Type B pancreatic cell (in vitro differentiated cells): ENCODE data around the gene MAPK6. TPM values are rescaled to one million over a fixed set of nuclear protein-coding genes. Genes with fewer than 3 reads are reported as not detected.

Experiments used
- DNase-seq: peaks from one replicate; pipeline ENCODE4 v3.0.0; 2021; ENCODE audit warnings: mixed read lengths; ENCODE audit not compliant: unreplicated experiment; ENCODE audit errors: extremely low spot score
- H3K27ac Mint-ChIP-seq: 2 replicates; pipeline ENCODE4 v1.8.0; 2021; ENCODE audit warnings: mild to moderate bottlenecking, mixed read lengths
- H3K27me3 Mint-ChIP-seq: 2 replicates; pipeline ENCODE4 v1.8.0; 2021; ENCODE audit warnings: mixed read lengths
- H3K36me3 Mint-ChIP-seq: 2 replicates; pipeline ENCODE4 v1.8.0; 2021; ENCODE audit warnings: mixed read lengths
- H3K4me1 Mint-ChIP-seq: one replicate; pipeline ENCODE4 v1.8.0; 2021; ENCODE audit warnings: mixed read lengths; ENCODE audit not compliant: unreplicated experiment
- H3K4me3 Mint-ChIP-seq: 2 replicates; pipeline ENCODE4 v1.8.0; 2021; ENCODE audit warnings: mild to moderate bottlenecking, mixed read lengths
- H3K9me3 Mint-ChIP-seq: 2 replicates; pipeline ENCODE4 v1.8.0; 2021; ENCODE audit warnings: mixed read lengths
- total RNA-seq: library from RNA; stranded (reverse); gene quantifications from 2 replicates; pipeline ENCODE4 v1.2.1, GENCODE V29; 2021; ENCODE audit warnings: low replicate concordance
- TF ChIP-seq, protein P1 (sequence below): fragments of 200-600 bp; sonication (generic); conservative IDR thresholded peaks from 2 replicates; pipeline ENCODE4 v1.5.0; 2021; ENCODE audit warnings: antibody characterized with exemption, mild to moderate bottlenecking

MAPK6 gene
- total RNA-seq, 1 donor from 2014 or later: 56.6 TPM

DNA sequence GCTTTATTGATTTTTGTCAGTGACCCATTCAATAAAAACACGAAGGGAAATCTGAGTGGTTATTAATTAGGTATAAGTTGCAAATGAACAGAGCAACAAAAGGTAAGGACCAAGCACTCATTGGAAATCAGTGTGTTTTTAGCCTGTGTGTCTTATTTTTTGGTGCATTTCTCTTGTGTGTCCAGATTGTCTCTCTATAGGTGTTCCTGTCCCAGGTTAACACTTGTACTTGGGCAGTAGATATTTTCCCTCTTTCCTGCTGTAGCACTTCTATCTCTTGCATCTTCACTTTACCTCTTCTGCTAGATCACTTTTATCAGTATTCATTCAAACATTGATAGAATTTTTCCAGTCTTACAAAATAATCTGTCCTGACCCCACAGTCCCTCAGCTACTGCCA, 37.0 kb downstream of the MAPK6 start:
- DNase-seq: no peak
- no peak overlapping the region for H3K4me3 Mint-ChIP-seq
- H3K36me3 Mint-ChIP-seq: peaks cover 33% of the 10 kb centered on the region
- TF ChIP-seq, protein P1, sequence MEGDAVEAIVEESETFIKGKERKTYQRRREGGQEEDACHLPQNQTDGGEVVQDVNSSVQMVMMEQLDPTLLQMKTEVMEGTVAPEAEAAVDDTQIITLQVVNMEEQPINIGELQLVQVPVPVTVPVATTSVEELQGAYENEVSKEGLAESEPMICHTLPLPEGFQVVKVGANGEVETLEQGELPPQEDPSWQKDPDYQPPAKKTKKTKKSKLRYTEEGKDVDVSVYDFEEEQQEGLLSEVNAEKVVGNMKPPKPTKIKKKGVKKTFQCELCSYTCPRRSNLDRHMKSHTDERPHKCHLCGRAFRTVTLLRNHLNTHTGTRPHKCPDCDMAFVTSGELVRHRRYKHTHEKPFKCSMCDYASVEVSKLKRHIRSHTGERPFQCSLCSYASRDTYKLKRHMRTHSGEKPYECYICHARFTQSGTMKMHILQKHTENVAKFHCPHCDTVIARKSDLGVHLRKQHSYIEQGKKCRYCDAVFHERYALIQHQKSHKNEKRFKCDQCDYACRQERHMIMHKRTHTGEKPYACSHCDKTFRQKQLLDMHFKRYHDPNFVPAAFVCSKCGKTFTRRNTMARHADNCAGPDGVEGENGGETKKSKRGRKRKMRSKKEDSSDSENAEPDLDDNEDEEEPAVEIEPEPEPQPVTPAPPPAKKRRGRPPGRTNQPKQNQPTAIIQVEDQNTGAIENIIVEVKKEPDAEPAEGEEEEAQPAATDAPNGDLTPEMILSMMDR: no peak
- H3K27me3 Mint-ChIP-seq: no peaks in the 10 kb centered on the region
- H3K4me1 Mint-ChIP-seq: no peaks in the 10 kb centered on the region
- no peaks in the 10 kb centered on the region for H3K9me3 Mint-ChIP-seq
- no peak overlapping the region for H3K27ac Mint-ChIP-seq

DNA sequence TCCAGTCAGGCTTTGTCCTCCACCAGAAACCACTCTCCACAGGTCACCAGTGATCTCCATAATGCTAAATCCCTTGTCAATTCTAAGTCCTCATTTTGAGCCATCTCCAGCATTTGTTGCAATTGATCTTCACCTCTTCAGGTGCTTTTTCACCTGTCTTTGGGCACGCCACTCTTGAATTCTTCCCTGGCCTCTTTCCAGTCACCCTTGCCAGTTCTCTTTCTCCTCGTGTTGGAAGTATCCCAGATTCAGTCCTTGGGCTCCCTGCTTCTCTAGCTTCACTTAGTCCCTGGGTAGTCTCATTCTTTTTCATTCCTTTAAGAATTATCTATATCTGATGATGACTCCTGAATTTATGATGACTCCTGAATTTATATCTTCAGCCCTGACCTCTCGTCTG, 37.5 kb downstream of the MAPK6 start:
- no peak for DNase-seq
- peaks cover 33% of the 10 kb centered on the region for H3K36me3 Mint-ChIP-seq
- H3K4me1 Mint-ChIP-seq: no peaks in the 10 kb centered on the region
- no peak overlapping the region for H3K4me3 Mint-ChIP-seq
- TF ChIP-seq, protein P1: no peak
- H3K9me3 Mint-ChIP-seq: no peaks in the 10 kb centered on the region
- H3K27ac Mint-ChIP-seq: no peak overlapping the region
- no peaks in the 10 kb centered on the region for H3K27me3 Mint-ChIP-seq

DNA sequence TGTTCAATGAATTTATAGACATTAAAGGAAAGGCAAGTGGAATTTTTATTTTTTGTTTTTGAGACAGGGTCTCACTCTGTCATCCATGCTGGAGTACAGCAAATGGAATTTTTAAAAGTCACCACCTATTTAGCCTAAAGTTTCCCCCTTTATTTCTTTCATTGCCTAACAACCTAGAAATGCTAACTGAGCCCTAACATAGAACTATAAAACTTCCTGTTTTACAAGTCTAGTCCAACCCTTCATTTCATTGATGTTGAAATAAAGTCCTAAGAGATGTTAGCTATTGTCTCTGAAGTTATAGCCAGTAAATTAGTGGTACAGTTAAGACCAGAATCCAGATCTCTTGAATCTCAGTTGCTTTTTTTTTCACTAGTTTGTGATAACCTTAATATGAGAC, 39.0 kb downstream of the MAPK6 start:
- H3K4me3 Mint-ChIP-seq: no peak overlapping the region
- H3K36me3 Mint-ChIP-seq: peaks cover 25% of the 10 kb centered on the region
- no peaks in the 10 kb centered on the region for H3K9me3 Mint-ChIP-seq
- no peaks in the 10 kb centered on the region for H3K4me1 Mint-ChIP-seq
- TF ChIP-seq, protein P1: no peak
- no peaks in the 10 kb centered on the region for H3K27me3 Mint-ChIP-seq
- H3K27ac Mint-ChIP-seq: no peak overlapping the region
- DNase-seq: no peak

DNA sequence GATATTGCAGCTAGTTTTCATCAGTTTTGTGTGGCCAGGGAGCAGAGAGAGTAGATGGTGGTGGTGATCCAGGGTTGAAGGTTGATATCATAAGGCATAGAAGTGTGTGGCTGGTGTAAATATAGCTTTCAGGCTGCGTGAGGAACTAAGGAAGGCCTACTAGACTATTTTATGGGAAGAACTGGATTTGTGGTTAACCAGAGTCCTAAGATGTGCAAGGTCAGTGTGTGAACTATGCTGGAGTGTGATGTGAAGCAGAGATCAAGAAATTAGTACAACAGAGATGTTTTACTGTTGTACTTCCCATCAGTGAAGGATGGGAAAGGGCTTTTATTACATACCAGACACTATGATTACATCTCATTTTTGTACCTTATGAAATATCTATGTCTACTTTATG, 41.5 kb downstream of the MAPK6 start:
- no peak overlapping the region for H3K27ac Mint-ChIP-seq
- H3K4me1 Mint-ChIP-seq: no peaks in the 10 kb centered on the region
- TF ChIP-seq, protein P1: no peak
- no peak overlapping the region for H3K4me3 Mint-ChIP-seq
- H3K27me3 Mint-ChIP-seq: no peaks in the 10 kb centered on the region
- no peaks in the 10 kb centered on the region for H3K9me3 Mint-ChIP-seq
- peaks cover 28% of the 10 kb centered on the region for H3K36me3 Mint-ChIP-seq
- no peak for DNase-seq

DNA sequence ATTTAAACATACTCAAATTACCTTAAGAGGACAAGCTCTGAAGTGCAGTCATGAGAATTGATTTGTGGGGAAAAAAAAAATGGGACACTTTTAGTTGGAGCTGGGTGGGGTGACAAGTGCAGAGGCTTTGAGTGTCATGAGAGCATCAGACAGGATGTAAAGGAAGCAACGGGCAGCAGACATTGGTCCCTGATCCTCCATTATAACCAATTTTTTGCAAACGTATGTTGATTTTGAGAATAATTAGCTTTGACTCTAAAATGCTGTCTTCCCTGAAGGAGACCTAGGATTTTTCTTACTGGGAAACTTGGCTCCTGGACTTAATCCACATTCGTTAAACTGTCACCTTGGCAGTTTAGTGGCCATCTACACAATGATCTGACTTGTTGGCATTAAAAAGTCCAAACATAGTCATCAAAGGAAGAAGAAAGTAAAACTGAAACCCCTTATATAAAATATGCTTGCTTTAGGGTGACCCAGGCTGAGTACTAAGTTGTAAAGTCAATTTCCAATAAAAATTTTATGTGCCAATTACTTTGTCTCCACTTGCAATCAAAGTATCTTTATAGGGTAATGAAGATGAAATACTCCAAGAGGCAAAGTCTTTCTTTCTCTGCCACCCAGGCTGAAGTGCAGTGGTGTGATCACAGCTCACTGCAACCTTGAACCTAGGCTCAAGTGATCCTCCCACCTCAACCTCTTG, 48.0 kb downstream of the MAPK6 start:
- no peak overlapping the region for H3K27ac Mint-ChIP-seq
- TF ChIP-seq, protein P1: no peak
- no peaks in the 10 kb centered on the region for H3K27me3 Mint-ChIP-seq
- no peaks in the 10 kb centered on the region for H3K9me3 Mint-ChIP-seq
- H3K4me1 Mint-ChIP-seq: no peaks in the 10 kb centered on the region
- no peak for DNase-seq
- H3K4me3 Mint-ChIP-seq: no peak overlapping the region
- H3K36me3 Mint-ChIP-seq: peaks cover 13% of the 10 kb centered on the region
